ENCODE measurements around the gene RGS3. TPM values are rescaled to one million over a fixed set of nuclear protein-coding genes. Genes with fewer than 3 reads are reported as not detected.

The RGS3 gene
- total RNA-seq, 1 donor from 2014 or later, result 110 TPM

- DNase-seq (ENCODE audit: low read depth), result no peak
Measured at GRCh38 chr9:113464286-113464660, 746 bp downstream of the RGS3 start.

- no peak for DNase-seq (ENCODE audit: low read depth)
Measured at GRCh38 chr9:113465599-113466140, 2.1 kb downstream of the RGS3 start.

- no peak for DNase-seq (ENCODE audit: low read depth)
Measured at GRCh38 chr9:113467183-113467582, 3.7 kb downstream of the RGS3 start.

GRCh38 chr9:113468716-113469448 is 5.4 kb downstream of the RGS3 start:
- peak; percentile 95 for DNase-seq (ENCODE audit: low read depth)

GRCh38 chr9:113471143-113471542 is 7.6 kb downstream of the RGS3 start:
- DNase-seq (ENCODE audit: low read depth), result no peak

GRCh38 chr9:113471566-113471965 is 8.0 kb downstream of the RGS3 start:
- DNase-seq (ENCODE audit: low read depth), result no peak

- no peak for DNase-seq (ENCODE audit: low read depth)
Measured at GRCh38 chr9:113472199-113472598, 8.7 kb downstream of the RGS3 start.

- DNase-seq (ENCODE audit: low read depth), result no peak
Measured at GRCh38 chr9:113474360-113475028, 11.0 kb downstream of the RGS3 start.

GRCh38 chr9:113475031-113475430 is 11.5 kb downstream of the RGS3 start:
- DNase-seq (ENCODE audit: low read depth), result no peak

- DNase-seq (ENCODE audit: low read depth), result no peak
Measured at GRCh38 chr9:113475992-113476391, 12.5 kb downstream of the RGS3 start.

- DNase-seq (ENCODE audit: low read depth), result no peak
Measured at GRCh38 chr9:113476511-113476916, 13.0 kb downstream of the RGS3 start.

GRCh38 chr9:113477058-113477457 is 13.5 kb downstream of the RGS3 start:
- no peak for DNase-seq (ENCODE audit: low read depth)

- no peak for DNase-seq (ENCODE audit: low read depth)
Measured at GRCh38 chr9:113477661-113478060, 14.1 kb downstream of the RGS3 start.

GRCh38 chr9:113479174-113479621 is 15.7 kb downstream of the RGS3 start:
- DNase-seq (ENCODE audit: low read depth), result no peak

- DNase-seq (ENCODE audit: low read depth), result no peak
Measured at GRCh38 chr9:113480612-113481011, 17.1 kb downstream of the RGS3 start.

GRCh38 chr9:113481176-113481787 is 17.8 kb downstream of the RGS3 start:
- no peak for DNase-seq (ENCODE audit: low read depth)

GRCh38 chr9:113482341-113482740 is 18.8 kb downstream of the RGS3 start:
- DNase-seq (ENCODE audit: low read depth), result no peak

- no peak for DNase-seq (ENCODE audit: low read depth)
Measured at GRCh38 chr9:113482991-113483675, 19.6 kb downstream of the RGS3 start.

GRCh38 chr9:113483676-113484257 is 20.2 kb downstream of the RGS3 start:
- no peak for DNase-seq (ENCODE audit: low read depth)

- peak; percentile 42 for DNase-seq (ENCODE audit: low read depth)
Measured at GRCh38 chr9:113484258-113484730, 20.8 kb downstream of the RGS3 start.

GRCh38 chr9:113485761-113486115 is 22.2 kb downstream of the RGS3 start:
- DNase-seq (ENCODE audit: low read depth), result no peak
